Smooth muscle cell (in vitro differentiated cells): ENCODE results near the gene SLU7. TPM values are rescaled to one million over a fixed set of nuclear protein-coding genes. Genes with fewer than 3 reads are reported as not detected.

Experiments used
- DNase-seq: peaks from one replicate; lab custom pipeline; 2025; ENCODE audit not compliant: unreplicated experiment; lab: John Stamatoyannopoulos, UW
- H2AFZ ChIP-seq: fragments of 200-600 bp; sonication (generic); 2 replicates; pipeline ENCODE4 v1.6.0; 2016; ENCODE audit warnings: antibody characterized with exemption, low read depth, mild to moderate bottlenecking
- H3F3A ChIP-seq: fragments of 200-600 bp; sonication (generic); 2 replicates; pipeline ENCODE4 v1.6.0; 2017; ENCODE audit warnings: antibody characterized with exemption, low read depth
- H3K27ac ChIP-seq: fragments of 200-600 bp; sonication (generic); 2 replicates; pipeline ENCODE4 v1.5.1; 2016; ENCODE audit warnings: low read depth, mild to moderate bottlenecking
- H3K27me3 ChIP-seq: fragments of 200-600 bp; sonication (generic); 2 replicates; pipeline ENCODE4 v1.6.1; 2016; ENCODE audit warnings: low read depth, mild to moderate bottlenecking
- H3K36me3 ChIP-seq: fragments of 200-600 bp; sonication (generic); 2 replicates; pipeline ENCODE4 v1.5.1; 2016; ENCODE audit warnings: low read depth
- H3K4me1 ChIP-seq: fragments of 200-600 bp; sonication (generic); 2 replicates; pipeline ENCODE4 v1.5.1; 2016; ENCODE audit warnings: low read depth
- H3K4me2 ChIP-seq: fragments of 200-600 bp; sonication (generic); 2 replicates; pipeline ENCODE4 v1.6.0; 2016; ENCODE audit warnings: mild to moderate bottlenecking
- H3K4me3 ChIP-seq: fragments of 200-600 bp; sonication (generic); 2 replicates; pipeline ENCODE4 v1.5.1; 2016; ENCODE audit warnings: mild to moderate bottlenecking
- H3K79me2 ChIP-seq: fragments of 200-600 bp; sonication (generic); 2 replicates; pipeline ENCODE4 v1.6.0; 2016; ENCODE audit warnings: low read depth, mild to moderate bottlenecking
- H3K9ac ChIP-seq: fragments of 200-600 bp; sonication (generic); 2 replicates; pipeline ENCODE4 v1.6.0; 2016; ENCODE audit warnings: low read depth
- H3K9me3 ChIP-seq: fragments of 200-600 bp; sonication (generic); replicated peaks from 2 replicates; pipeline ENCODE4 v1.5.1; 2016; ENCODE audit warnings: low read depth
- H4K20me1 ChIP-seq: fragments of 200-600 bp; sonication (generic); 2 replicates; pipeline ENCODE4 v1.6.0; 2016; ENCODE audit warnings: low read depth
- WGBS: methylation state at CpG from one replicate; pipeline ENCODE4 v1.1.7; 2016; ENCODE audit warnings: low lambda C conversion rate; 5-methylcytosine and 5-hydroxymethylcytosine counted together
- polyA plus RNA-seq: library from polyadenylated mRNA; unstranded; fragments of >200 nt; fragmentation: Nextera tagmentation; extraction: Ambion mirVana; gene quantifications from 2 replicates; pipeline ENCODE4 v1.2.1, GENCODE V29; 2016
- total RNA-seq: library from RNA; depleted of rRNA; stranded (reverse); fragments of >200 nt; gene quantifications from 2 replicates; pipeline ENCODE4 v1.2.3, GENCODE V29; 2014
- TF ChIP-seq, protein P1 (sequence below): fragments of 200-600 bp; sonication (generic); IDR thresholded peaks from 2 replicates; pipeline ENCODE4 v1.5.1; 2017; ENCODE audit warnings: borderline replicate concordance, mild to moderate bottlenecking, antibody characterized with exemption; ENCODE audit not compliant: insufficient read depth, poor library complexity, severe bottlenecking

The SLU7 gene
- total and polyA plus RNA-seq, 2 experiments from 2014 or later = 46.3 to 48.1 TPM

DNA sequence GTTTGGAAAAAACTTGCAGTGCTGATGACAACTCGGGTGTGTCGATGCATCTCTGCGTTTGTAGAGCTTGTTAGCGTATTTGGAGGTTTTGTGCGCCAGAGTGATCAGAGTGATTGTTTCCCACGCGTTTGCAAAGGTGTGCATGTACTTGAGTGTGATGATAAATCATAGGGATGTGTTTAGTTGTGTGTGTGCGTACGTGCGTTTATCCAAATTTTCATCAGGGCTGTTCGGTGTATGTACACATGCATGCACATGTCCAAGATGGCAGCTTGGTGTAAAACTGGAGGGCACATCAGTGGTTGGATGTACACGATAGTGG is 48.2 kb downstream of the SLU7 start:
- H4K20me1 ChIP-seq = no peaks in the 10 kb centered on the region
- H3K27me3 ChIP-seq = peaks cover 20% of the 10 kb centered on the region
- TF ChIP-seq, protein P1, sequence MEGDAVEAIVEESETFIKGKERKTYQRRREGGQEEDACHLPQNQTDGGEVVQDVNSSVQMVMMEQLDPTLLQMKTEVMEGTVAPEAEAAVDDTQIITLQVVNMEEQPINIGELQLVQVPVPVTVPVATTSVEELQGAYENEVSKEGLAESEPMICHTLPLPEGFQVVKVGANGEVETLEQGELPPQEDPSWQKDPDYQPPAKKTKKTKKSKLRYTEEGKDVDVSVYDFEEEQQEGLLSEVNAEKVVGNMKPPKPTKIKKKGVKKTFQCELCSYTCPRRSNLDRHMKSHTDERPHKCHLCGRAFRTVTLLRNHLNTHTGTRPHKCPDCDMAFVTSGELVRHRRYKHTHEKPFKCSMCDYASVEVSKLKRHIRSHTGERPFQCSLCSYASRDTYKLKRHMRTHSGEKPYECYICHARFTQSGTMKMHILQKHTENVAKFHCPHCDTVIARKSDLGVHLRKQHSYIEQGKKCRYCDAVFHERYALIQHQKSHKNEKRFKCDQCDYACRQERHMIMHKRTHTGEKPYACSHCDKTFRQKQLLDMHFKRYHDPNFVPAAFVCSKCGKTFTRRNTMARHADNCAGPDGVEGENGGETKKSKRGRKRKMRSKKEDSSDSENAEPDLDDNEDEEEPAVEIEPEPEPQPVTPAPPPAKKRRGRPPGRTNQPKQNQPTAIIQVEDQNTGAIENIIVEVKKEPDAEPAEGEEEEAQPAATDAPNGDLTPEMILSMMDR = no peak
- peak overlapping the region; percentile 93 for H3K4me2 ChIP-seq
- no peak overlapping the region for H3K9ac ChIP-seq
- H3K36me3 ChIP-seq = no peaks in the 10 kb centered on the region
- H3K4me3 ChIP-seq = peak overlapping the region; percentile 71
- no peak for DNase-seq
- H3K4me1 ChIP-seq = no peaks in the 10 kb centered on the region
- 53% methylated on average over 12 of the region's 12 CpGs for WGBS
- H3K27ac ChIP-seq = no peak overlapping the region
- H3K9me3 ChIP-seq = no peaks in the 10 kb centered on the region
- no peaks in the 10 kb centered on the region for H3F3A ChIP-seq
- H2AFZ ChIP-seq = peak overlapping the region; percentile 90
- H3K79me2 ChIP-seq = no peaks in the 10 kb centered on the region

- TF ChIP-seq, protein P1 = no peak
- Histone ChIP-seq H3F3A (no peaks in the 10 kb centered on the region), H3K4me1 (no peaks in the 10 kb centered on the region), H3K4me2 (peak within 1 kb of the TSS; percentile 93), H3K4me3 (peak within 1 kb of the TSS; percentile 71), H3K27me3 (peaks cover 16% of the 10 kb centered on the region), H3K9ac (peak within 1 kb of the TSS; percentile 67), H2AFZ (peak within 1 kb of the TSS; percentile 90), H3K9me3 (no peaks in the 10 kb centered on the region), H4K20me1 (no peaks in the 10 kb centered on the region), H3K27ac (no peak within 1 kb of the TSS), H3K79me2 (no peaks in the 10 kb centered on the region), H3K36me3 (no peaks in the 10 kb centered on the region)
- WGBS = 8% methylated on average over 27 of the region's 45 CpGs
- DNase-seq = peak; percentile 17
Observed at GRCh38 chr5:160369990-160370712, 48.7 kb downstream of the SLU7 start, which contains the start of gene C1QTNF2. C1QTNF2 (minus strand) TSS chr5:160370626; CDS start chr5:160355011, 15,615 bp downstream.

DNA sequence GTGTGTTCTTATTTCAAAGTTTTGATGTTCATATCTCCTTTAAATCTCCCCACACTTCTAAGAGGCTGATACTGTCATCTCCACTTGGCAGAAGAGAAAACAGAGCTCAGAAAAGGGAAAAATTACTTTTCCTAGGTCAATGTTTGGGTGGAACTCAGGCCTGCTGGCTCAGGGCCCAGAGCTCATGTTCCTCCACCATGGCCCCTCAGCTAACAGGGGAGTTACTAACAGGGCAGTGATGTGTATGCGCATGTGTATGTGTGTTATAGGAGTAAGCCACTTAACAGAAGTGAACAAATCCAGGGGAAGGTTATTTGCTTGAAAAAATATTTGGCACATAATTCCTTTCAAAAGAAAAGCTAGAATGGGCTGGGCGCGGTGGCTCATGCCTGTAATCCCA is 51.0 kb downstream of the SLU7 start:
- Histone ChIP-seq H3K4me3 (no peak overlapping the region), H3K9ac (no peak overlapping the region), H4K20me1 (no peaks in the 10 kb centered on the region), H3K4me1 (peaks cover 10% of the 10 kb centered on the region), H3F3A (peaks cover 8% of the 10 kb centered on the region), H3K79me2 (no peaks in the 10 kb centered on the region), H3K36me3 (no peaks in the 10 kb centered on the region), H3K9me3 (no peaks in the 10 kb centered on the region), H3K27me3 (no peaks in the 10 kb centered on the region), H2AFZ (no peak overlapping the region), H3K4me2 (no peak overlapping the region), H3K27ac (no peak overlapping the region)
- 96% methylated on average over 3 of the region's 3 CpGs for WGBS
- TF ChIP-seq, protein P1 = no peak
- no peak for DNase-seq

DNA sequence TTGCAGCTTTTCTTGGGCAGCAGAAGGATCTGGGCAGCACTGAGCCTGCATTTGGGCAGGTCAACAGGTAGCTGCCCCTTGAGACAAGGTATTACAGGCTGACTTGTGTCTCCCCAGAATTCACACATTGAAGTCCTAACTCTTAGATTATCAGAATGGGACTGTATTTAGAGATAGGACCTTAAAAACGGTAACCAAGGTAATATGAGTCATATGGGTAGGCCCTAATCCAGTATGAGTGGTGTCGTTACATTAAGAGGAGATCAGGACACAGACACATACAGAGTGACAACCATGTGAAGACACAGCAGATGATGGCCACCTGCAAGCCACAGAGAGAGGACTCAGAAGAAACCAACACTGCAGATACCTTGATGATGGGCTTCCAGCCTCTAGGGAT is 51.6 kb downstream of the SLU7 start:
- no peaks in the 10 kb centered on the region for H3K27me3 ChIP-seq
- H3F3A ChIP-seq = peaks cover 8% of the 10 kb centered on the region
- H3K9ac ChIP-seq = no peak overlapping the region
- WGBS = 23% methylated on average over 2 of the region's 2 CpGs
- H3K79me2 ChIP-seq = no peaks in the 10 kb centered on the region
- no peak overlapping the region for H3K4me3 ChIP-seq
- TF ChIP-seq, protein P1 = no peak
- H3K4me1 ChIP-seq = peaks cover 12% of the 10 kb centered on the region
- H3K9me3 ChIP-seq = no peaks in the 10 kb centered on the region
- H3K36me3 ChIP-seq = no peaks in the 10 kb centered on the region
- H4K20me1 ChIP-seq = no peaks in the 10 kb centered on the region
- no peak overlapping the region for H2AFZ ChIP-seq
- H3K4me2 ChIP-seq = no peak overlapping the region
- H3K27ac ChIP-seq = no peak overlapping the region
- DNase-seq = no peak
